ENCODE measurements around the gene FAM120AOS. TPM values are rescaled to one million over a fixed set of nuclear protein-coding genes. Genes with fewer than 3 reads are reported as not detected.

The FAM120AOS gene
- total RNA-seq, 4 donors from 2014 or later: 53.2 to 76.3 (median 63.5) TPM

GRCh38 chr9:93461821-93462220 lies 8.4 kb upstream of the FAM120AOS start:
- no peak for TF ChIP-seq CTCF (IDR thresholded peaks at IDR 0.05; ENCODE audit: low read depth)

GRCh38 chr9:93461414-93461743 lies 8.0 kb upstream of the FAM120AOS start:
- no peak for TF ChIP-seq CTCF (IDR thresholded peaks at IDR 0.05; ENCODE audit: low read depth)

GRCh38 chr9:93460689-93461413 lies 7.5 kb upstream of the FAM120AOS start:
- TF ChIP-seq CTCF (IDR thresholded peaks at IDR 0.05; ENCODE audit: low read depth): no peak

- TF ChIP-seq CTCF (IDR thresholded peaks at IDR 0.05; ENCODE audit: low read depth): no peak
These were observed 6.1 kb upstream of the FAM120AOS start for GRCh38 chr9:93459432-93459847.

GRCh38 chr9:93458712-93459111 lies 5.3 kb upstream of the FAM120AOS start:
- TF ChIP-seq CTCF (IDR thresholded peaks at IDR 0.05; ENCODE audit: low read depth): no peak

- TF ChIP-seq CTCF (IDR thresholded peaks at IDR 0.05; ENCODE audit: low read depth): no peak
These were observed 3.6 kb upstream of the FAM120AOS start for GRCh38 chr9:93457006-93457405.

GRCh38 chr9:93456504-93456903 lies 3.1 kb upstream of the FAM120AOS start:
- no peak for TF ChIP-seq CTCF (IDR thresholded peaks at IDR 0.05; ENCODE audit: low read depth)

Data from subcutaneous adipose tissue (tissue), 4 donors.